HG03196 (cell line): Measurements from ENCODE around the gene FHOD3.

Experiments
- ATAC-seq: cut with Tn5 transposase; IDR thresholded peaks from one replicate; pipeline ENCODE4 v1.9.1; 2021; ENCODE audit not compliant: unreplicated experiment

The FHOD3 gene

GRCh38 chr18:36578871-36579710 lies 281.6 kb downstream of the FHOD3 start:
- ATAC-seq, result no peak

DNA sequence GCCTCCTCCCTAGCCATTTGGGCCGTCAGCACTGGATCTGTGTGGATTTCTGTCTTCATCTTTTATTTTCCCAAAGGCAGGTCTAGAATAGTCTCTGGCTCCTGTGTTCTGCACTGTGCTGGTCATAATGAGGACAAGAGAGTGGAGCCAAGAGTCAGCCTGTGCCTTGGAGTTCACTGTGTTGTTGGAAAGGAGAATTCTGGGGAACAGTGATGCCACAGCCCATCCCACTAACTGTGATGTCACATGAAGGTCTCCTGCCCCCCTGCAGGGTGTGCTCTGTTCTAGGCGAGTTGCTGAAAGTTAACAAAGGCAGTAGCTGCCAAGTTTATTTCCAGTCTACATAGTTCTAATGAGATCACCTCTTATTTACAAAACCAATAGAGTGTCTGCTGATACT lies 282.8 kb downstream of the FHOD3 start:
- no peak for ATAC-seq

GRCh38 chr18:36580874-36581750 lies 283.6 kb downstream of the FHOD3 start:
- ATAC-seq, result no peak

GRCh38 chr18:36582988-36583745 lies 285.7 kb downstream of the FHOD3 start:
- ATAC-seq, result no peak

- ATAC-seq, result no peak
These were observed 292.5 kb downstream of the FHOD3 start for GRCh38 chr18:36589857-36590543.

GRCh38 chr18:36590621-36591580 lies 293.4 kb downstream of the FHOD3 start:
- no peak for ATAC-seq

- no peak for ATAC-seq
These were observed 294.8 kb downstream of the FHOD3 start for GRCh38 chr18:36592282-36592681.

DNA sequence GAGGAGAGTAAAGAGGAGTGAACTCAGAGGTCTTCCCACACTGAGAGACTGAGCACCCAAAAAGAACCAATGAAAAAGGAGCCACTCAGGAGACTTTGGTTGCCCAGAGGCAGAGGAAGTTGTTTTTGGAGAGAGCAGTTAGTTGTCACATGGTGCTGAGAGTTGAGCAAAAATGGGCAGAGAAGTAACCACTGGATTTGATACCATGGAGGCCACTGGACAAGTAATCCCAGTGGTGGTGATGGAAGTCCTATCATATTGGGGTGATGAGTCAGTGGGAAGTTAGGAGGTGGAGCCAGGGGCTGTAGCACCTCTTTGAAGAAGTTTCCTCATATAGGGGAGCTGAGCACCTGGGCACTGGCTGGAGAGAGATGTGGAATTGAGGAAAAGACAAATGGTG lies 295.5 kb downstream of the FHOD3 start:
- ATAC-seq, result no peak

DNA sequence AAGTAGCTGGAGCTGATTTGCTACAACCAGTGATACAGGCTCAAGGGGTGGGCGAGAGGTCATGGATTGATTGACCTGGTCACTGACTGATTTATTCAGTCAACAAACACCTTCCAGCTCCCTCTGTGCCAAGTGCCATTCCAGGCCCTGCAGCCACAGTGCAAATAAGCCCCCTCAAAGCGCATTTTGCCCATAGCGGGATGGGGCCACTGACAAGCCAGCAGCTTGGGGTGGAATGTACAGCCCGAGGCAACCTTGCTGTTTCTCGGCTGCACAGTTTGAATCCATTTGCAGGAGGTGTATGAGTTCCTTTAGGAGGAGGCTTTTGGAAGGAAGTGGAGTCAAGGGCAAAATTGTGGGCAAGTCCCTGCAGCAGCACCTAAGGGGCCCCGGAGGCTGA lies 296.1 kb downstream of the FHOD3 start:
- no peak for ATAC-seq

- ATAC-seq, result no peak
These were observed 297.1 kb downstream of the FHOD3 start for GRCh38 chr18:36594621-36595020.

GRCh38 chr18:36595046-36595817 lies 297.7 kb downstream of the FHOD3 start:
- no peak for ATAC-seq

DNA sequence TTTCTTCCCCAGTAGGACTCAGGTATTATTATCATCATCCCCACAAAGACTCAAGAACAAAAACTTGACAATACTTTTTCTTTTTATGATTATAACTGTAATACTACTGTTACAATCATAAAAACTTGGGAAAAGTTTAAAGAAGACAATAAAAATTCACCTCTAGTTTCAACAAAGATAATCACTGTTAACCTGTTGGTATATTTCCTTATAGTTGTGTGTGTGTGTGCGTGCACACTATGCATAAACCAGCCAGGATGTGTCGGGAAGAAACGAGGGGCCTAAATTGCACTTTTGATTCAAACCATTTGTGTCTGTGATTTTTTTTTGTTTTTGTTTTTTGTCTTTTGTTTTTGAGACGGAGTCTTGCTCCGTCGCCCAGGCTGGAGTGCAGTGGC lies 298.3 kb downstream of the FHOD3 start:
- no peak for ATAC-seq

- no peak for ATAC-seq
These were observed 300.1 kb downstream of the FHOD3 start for GRCh38 chr18:36597636-36598035.

DNA sequence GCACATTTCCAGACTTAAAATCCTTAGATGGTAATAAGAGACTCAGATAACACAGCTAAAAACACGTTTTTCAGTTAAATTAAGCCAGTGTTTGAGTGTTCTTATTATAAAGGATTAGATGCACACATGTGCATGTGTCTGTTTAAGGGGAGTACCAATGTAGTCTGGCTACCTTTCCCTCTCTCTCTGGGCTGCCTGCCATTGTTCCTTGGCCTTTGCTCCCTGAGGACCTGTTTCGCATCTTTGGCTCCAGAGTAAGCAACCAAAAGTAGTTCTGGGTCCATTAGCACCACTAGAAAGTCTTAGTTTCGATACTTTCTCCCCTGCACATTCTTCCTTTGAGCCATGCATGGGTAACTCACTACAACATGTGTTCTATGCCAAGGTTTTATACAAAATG lies 303.0 kb downstream of the FHOD3 start:
- ATAC-seq, result no peak

GRCh38 chr18:36601316-36601715 lies 303.8 kb downstream of the FHOD3 start:
- no peak for ATAC-seq

DNA sequence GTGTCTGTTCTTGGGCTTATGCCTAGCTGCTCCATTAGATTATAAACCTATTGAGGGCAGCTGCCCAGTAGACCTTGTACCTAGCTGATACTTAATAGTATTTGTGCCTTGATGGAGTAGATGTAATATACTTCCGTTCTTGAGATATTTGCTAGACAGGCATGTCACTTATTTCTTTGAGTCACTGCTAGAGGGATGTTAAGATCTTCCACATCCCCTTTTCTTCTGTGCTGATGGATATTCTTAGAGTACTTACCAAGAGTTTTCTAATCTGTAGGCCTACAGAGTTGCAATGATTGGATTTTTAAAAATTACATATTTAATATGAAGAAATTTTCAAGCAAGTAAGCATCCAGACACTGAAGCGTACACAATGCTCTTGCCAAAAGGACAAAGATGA lies 304.6 kb downstream of the FHOD3 start:
- no peak for ATAC-seq

DNA sequence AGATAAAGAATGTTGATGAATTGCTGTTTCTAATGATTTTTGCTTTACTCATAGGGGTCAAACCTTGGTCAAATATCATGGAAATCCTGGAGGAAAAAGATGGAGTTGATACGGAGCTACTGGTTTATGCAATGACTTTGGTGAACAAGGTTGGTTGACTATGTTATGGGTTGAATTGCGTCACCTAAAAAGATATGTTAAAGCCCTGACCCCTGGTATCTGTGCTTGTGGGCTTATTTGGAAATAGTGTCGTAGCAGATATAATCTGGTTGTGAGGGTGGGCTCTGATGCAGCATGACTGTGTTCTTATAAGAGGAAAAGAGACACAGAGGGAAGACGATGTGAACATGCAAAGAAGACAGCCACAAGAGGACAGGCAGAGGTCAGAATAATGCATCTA lies 305.1 kb downstream of the FHOD3 start:
- no peak for ATAC-seq

DNA sequence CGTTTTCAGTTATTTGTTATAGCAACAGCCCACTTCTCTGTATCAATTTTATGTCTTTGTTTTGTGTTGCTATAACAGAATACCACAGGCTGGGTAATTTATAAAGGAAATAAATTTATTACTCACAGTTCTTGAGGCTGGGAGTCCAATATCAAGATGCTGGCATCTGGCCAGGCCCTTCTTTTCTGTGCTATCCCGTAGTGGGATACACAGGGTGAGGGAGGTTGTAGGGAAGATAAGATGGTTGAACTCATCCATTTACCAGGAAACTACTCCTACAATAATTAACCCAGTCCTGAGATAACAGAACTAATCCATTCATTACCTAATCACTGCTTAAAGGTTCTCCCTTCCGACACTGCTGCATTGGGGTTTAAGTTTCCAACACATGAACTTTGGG lies 310.6 kb downstream of the FHOD3 start:
- no peak for ATAC-seq

DNA sequence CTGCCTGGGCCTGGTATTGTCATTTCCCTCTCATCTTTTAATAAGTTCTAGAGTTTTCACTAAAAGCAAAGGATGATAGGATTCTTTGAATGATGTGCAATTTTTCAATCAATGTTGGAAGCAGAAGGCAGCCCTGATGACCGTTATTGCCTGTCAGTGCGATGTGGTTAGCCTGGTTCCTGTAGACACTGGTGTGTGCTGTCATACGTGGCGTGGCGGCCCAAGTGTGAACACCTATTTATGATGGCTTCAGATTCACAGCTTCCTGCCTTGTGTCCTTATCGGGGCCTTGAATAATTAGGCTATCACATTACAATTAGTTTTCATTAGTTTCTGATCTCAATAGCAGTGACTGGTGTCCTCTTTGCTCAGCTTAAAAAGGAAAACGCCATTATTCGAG lies 312.7 kb downstream of the FHOD3 start:
- ATAC-seq, result no peak
